Neural cell (in vitro differentiated cells): ENCODE measurements around the gene ADM2. TPM values are rescaled to one million over a fixed set of nuclear protein-coding genes. Genes with fewer than 3 reads are reported as not detected.

Source experiments
- H2AFZ ChIP-seq: fragments of 200-600, 300-800 bp; sonication (generic), shearing (Covaris generic); 2 replicates; pipeline ENCODE4 v1.6.0; 2014; ENCODE audit warnings: low read depth, mild to moderate bottlenecking, antibody characterized with exemption, low read length, moderate library complexity
- H3F3A ChIP-seq: fragments of 200-600 bp; shearing (Covaris generic); 2 replicates; pipeline ENCODE4 v1.6.1; 2016; ENCODE audit warnings: mild to moderate bottlenecking, moderate library complexity, mixed read lengths, antibody characterized with exemption, low read length; ENCODE audit not compliant: insufficient read depth, poor library complexity, severe bottlenecking
- H3K27ac ChIP-seq: fragments of 200-600, 300-800 bp; sonication (generic), shearing (Covaris generic); 2 replicates; pipeline ENCODE4 v1.5.1; 2014; ENCODE audit warnings: mild to moderate bottlenecking, low read length, moderate library complexity
- H3K27me3 ChIP-seq: fragments of 300-800, 200-600 bp; sonication (generic), shearing (Covaris generic); 2 replicates; pipeline ENCODE4 v1.6.0; 2014; ENCODE audit warnings: mild to moderate bottlenecking, low read depth, low read length, moderate library complexity; ENCODE audit not compliant: insufficient read depth
- H3K36me3 ChIP-seq: fragments of 300-800, 200-600 bp; sonication (generic), shearing (Covaris generic); 2 replicates; pipeline ENCODE4 v1.5.1; 2014; ENCODE audit warnings: mild to moderate bottlenecking, antibody characterized with exemption, low read length, moderate library complexity; ENCODE audit not compliant: insufficient read depth
- H3K4me2 ChIP-seq: fragments of 300-800, 200-600 bp; sonication (generic), shearing (Covaris generic); 2 replicates; pipeline ENCODE4 v1.6.0; 2014; ENCODE audit warnings: mild to moderate bottlenecking, low read length
- H3K4me3 ChIP-seq: fragments of 300-800, 200-600 bp; sonication (generic), shearing (Covaris generic); 2 replicates; pipeline ENCODE4 v1.5.1; 2014; ENCODE audit warnings: mild to moderate bottlenecking, low read length, moderate library complexity
- H3K79me2 ChIP-seq: fragments of 200-600 bp; shearing (Covaris generic); replicated peaks from 2 replicates; pipeline ENCODE4 v1.6.0; 2014; ENCODE audit warnings: mild to moderate bottlenecking, low read length, moderate library complexity; ENCODE audit not compliant: insufficient read depth
- H3K9ac ChIP-seq: fragments of 300-800, 200-600 bp; sonication (generic), shearing (Covaris generic); 2 replicates; pipeline ENCODE4 v1.6.1; 2016; ENCODE audit warnings: mild to moderate bottlenecking, low read length, mixed read lengths
- H3K9me2 ChIP-seq: fragments of 200-600 bp; shearing (Covaris generic); 2 replicates; pipeline ENCODE4 v1.6.1; 2016; ENCODE audit warnings: mild to moderate bottlenecking, low read length, mixed read lengths; ENCODE audit not compliant: insufficient read depth
- H3K9me3 ChIP-seq: fragments of 200-600, 300-800 bp; sonication (generic), shearing (Covaris generic); 2 replicates; pipeline ENCODE4 v1.6.1; 2016; ENCODE audit warnings: mild to moderate bottlenecking, mixed run types, low read length, moderate library complexity, mixed read lengths
- H4K20me1 ChIP-seq: fragments of 200-600 bp; shearing (Covaris generic); 2 replicates; pipeline ENCODE4 v1.6.1; 2016; ENCODE audit warnings: mild to moderate bottlenecking, mixed run types; ENCODE audit not compliant: insufficient read depth
- EP300 ChIP-seq: fragments of 450-650 bp; conservative IDR thresholded peaks from 2 replicates; pipeline ENCODE4 v1.6.1; 2014; ENCODE audit warnings: antibody characterized with exemption, mild to moderate bottlenecking, moderate library complexity; ENCODE audit not compliant: poor library complexity, severe bottlenecking
- EZH2 ChIP-seq: fragments of 200-600, 300-800 bp; shearing (Covaris generic), sonication (generic); IDR thresholded peaks from 2 replicates; pipeline ENCODE4 v1.6.1; 2014; ENCODE audit warnings: antibody characterized with exemption, low read length, borderline replicate concordance, mild to moderate bottlenecking; ENCODE audit not compliant: insufficient read depth, poor library complexity, severe bottlenecking
- MXI1 ChIP-seq: fragments of 450-650 bp; conservative IDR thresholded peaks from 2 replicates; pipeline ENCODE4 v1.6.1; 2014; ENCODE audit warnings: antibody characterized with exemption, mild to moderate bottlenecking; ENCODE audit not compliant: poor library complexity, severe bottlenecking
- POLR2AphosphoS5 ChIP-seq: IDR thresholded peaks from 2 replicates; pipeline ENCODE4 v1.6.1; 2012
- RAD21 ChIP-seq: fragments of 450-650 bp; conservative IDR thresholded peaks from 2 replicates; pipeline ENCODE4 v1.6.1; 2014; ENCODE audit warnings: antibody characterized with exemption, mild to moderate bottlenecking, moderate library complexity
- SMC3 ChIP-seq: fragments of 450-650 bp; conservative IDR thresholded peaks from 2 replicates; pipeline ENCODE4 v1.6.1; 2014; ENCODE audit warnings: antibody characterized with exemption, mild to moderate bottlenecking, moderate library complexity; ENCODE audit not compliant: poor library complexity
- TAF1 ChIP-seq: IDR thresholded peaks from 2 replicates; pipeline ENCODE4 v1.6.1; 2012; ENCODE audit warnings: low read depth
- polyA plus RNA-seq: library from polyadenylated mRNA; depleted of rRNA; stranded (reverse); fragments of >200 nt; gene quantifications from 2 replicates; pipeline ENCODE4 v1.2.3, GENCODE V29; 2014
- TF ChIP-seq, protein P1 (sequence below): fragments of 450-650 bp; IDR thresholded peaks from 2 replicates; pipeline ENCODE4 v1.5.1; 2014; ENCODE audit warnings: antibody characterized with exemption, mild to moderate bottlenecking, moderate library complexity; ENCODE audit not compliant: poor library complexity, severe bottlenecking
- TF ChIP-seq, protein P2 (sequence below): IDR thresholded peaks from 2 replicates; pipeline ENCODE4 v1.6.1; 2012; ENCODE audit warnings: borderline replicate concordance

ADM2 gene
- polyA plus RNA-seq, 1 donor from 2014 or later: not detected

DNA sequence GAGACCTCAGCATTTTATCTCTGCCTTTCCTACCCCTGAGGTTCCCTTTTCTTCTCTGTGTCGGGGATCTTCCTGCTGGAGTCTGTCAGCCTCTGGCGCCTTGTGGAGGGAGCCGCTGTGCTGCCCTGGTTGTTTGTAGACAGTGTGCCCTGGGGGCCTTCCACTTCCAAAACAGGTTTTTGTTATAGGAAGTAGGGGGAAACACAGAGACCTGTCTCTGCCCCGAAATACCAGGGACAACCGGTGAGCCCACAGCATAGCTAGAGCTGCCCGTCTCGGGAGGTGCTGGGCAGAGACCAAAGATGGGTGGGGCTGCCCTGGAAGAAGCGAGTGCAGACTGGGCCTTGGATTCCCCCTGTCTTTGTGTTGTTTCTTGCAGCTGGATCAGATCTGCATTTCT is 34.7 kb downstream of the ADM2 start:
- H4K20me1 ChIP-seq: no peaks in the 10 kb centered on the region
- no peak overlapping the region for H2AFZ ChIP-seq
- H3K4me3 ChIP-seq: no peak overlapping the region
- H3K27ac ChIP-seq: no peak overlapping the region
- no peak overlapping the region for H3K4me2 ChIP-seq
- TF ChIP-seq, protein P1, sequence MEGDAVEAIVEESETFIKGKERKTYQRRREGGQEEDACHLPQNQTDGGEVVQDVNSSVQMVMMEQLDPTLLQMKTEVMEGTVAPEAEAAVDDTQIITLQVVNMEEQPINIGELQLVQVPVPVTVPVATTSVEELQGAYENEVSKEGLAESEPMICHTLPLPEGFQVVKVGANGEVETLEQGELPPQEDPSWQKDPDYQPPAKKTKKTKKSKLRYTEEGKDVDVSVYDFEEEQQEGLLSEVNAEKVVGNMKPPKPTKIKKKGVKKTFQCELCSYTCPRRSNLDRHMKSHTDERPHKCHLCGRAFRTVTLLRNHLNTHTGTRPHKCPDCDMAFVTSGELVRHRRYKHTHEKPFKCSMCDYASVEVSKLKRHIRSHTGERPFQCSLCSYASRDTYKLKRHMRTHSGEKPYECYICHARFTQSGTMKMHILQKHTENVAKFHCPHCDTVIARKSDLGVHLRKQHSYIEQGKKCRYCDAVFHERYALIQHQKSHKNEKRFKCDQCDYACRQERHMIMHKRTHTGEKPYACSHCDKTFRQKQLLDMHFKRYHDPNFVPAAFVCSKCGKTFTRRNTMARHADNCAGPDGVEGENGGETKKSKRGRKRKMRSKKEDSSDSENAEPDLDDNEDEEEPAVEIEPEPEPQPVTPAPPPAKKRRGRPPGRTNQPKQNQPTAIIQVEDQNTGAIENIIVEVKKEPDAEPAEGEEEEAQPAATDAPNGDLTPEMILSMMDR: no peak
- no peak for TF ChIP-seq POLR2AphosphoS5
- TF ChIP-seq, protein P2, sequence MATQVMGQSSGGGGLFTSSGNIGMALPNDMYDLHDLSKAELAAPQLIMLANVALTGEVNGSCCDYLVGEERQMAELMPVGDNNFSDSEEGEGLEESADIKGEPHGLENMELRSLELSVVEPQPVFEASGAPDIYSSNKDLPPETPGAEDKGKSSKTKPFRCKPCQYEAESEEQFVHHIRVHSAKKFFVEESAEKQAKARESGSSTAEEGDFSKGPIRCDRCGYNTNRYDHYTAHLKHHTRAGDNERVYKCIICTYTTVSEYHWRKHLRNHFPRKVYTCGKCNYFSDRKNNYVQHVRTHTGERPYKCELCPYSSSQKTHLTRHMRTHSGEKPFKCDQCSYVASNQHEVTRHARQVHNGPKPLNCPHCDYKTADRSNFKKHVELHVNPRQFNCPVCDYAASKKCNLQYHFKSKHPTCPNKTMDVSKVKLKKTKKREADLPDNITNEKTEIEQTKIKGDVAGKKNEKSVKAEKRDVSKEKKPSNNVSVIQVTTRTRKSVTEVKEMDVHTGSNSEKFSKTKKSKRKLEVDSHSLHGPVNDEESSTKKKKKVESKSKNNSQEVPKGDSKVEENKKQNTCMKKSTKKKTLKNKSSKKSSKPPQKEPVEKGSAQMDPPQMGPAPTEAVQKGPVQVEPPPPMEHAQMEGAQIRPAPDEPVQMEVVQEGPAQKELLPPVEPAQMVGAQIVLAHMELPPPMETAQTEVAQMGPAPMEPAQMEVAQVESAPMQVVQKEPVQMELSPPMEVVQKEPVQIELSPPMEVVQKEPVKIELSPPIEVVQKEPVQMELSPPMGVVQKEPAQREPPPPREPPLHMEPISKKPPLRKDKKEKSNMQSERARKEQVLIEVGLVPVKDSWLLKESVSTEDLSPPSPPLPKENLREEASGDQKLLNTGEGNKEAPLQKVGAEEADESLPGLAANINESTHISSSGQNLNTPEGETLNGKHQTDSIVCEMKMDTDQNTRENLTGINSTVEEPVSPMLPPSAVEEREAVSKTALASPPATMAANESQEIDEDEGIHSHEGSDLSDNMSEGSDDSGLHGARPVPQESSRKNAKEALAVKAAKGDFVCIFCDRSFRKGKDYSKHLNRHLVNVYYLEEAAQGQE: no peak
- TF ChIP-seq RAD21: no peak
- TF ChIP-seq SMC3: no peak
- TF ChIP-seq MXI1: no peak
- TF ChIP-seq EP300: no peak
- TF ChIP-seq EZH2: no peak
- no peak for TF ChIP-seq TAF1
- H3K79me2 ChIP-seq: peaks cover 7% of the 10 kb centered on the region
- H3K9me3 ChIP-seq: no peaks in the 10 kb centered on the region
- H3K9me2 ChIP-seq: no peaks in the 10 kb centered on the region
- no peaks in the 10 kb centered on the region for H3K36me3 ChIP-seq
- no peak overlapping the region for H3K9ac ChIP-seq
- no peaks in the 10 kb centered on the region for H3K27me3 ChIP-seq
- no peaks in the 10 kb centered on the region for H3F3A ChIP-seq

DNA sequence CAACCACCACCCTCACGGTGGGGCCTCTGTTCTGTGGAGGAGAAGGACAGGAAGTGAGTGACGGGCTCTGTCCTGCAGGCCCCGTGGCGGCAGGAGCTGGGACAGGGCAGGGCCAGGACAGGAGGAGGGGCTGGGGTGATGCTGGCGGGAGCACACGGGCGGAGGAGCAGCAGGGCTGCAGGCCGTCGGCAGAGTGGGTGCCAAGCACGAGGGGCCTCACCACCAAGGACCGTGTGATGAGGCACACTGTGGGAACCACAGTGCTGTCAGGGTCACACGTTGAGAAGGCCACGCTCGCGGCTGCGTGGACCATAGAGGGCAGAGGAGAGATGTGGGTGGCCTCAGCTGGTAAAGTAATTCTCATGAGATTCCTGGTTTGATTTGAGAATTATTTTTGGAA is 35.5 kb downstream of the ADM2 start:
- Histone ChIP-seq H3K27me3 (no peaks in the 10 kb centered on the region), H3K9me2 (no peaks in the 10 kb centered on the region), H2AFZ (no peak overlapping the region), H3K9me3 (no peaks in the 10 kb centered on the region), H3K9ac (no peak overlapping the region), H3K4me3 (no peak overlapping the region), H3K4me2 (no peak overlapping the region), H4K20me1 (no peaks in the 10 kb centered on the region), H3K27ac (no peak overlapping the region), H3F3A (no peaks in the 10 kb centered on the region), H3K36me3 (no peaks in the 10 kb centered on the region), H3K79me2 (peaks cover 7% of the 10 kb centered on the region)
- TF ChIP-seq TAF1 (no peak), RAD21 (no peak), SMC3 (no peak), EZH2 (no peak), POLR2AphosphoS5 (no peak)
- TF ChIP-seq, protein P2: no peak
- TF ChIP-seq, protein P1: no peak
